Fibroblast of lung (primary cell): ENCODE data around the gene ONECUT3. TPM values are rescaled to one million over a fixed set of nuclear protein-coding genes. Genes with fewer than 3 reads are reported as not detected.

Experiments
- DNase-seq, 2 donors: peaks; one replicate each; pipeline versions ENCODE4 v3.0.0 to v3.0.0-alpha.2; 2010; ENCODE audit warnings: low read depth in 2 of 2
- H2AFZ ChIP-seq: 2 replicates; pipeline ENCODE4 v1.5.1; 2012; ENCODE audit warnings: low read length, control low read depth, inconsistent platforms
- H3K27ac ChIP-seq: 2 replicates; pipeline ENCODE4 v1.5.1; 2011; ENCODE audit warnings: low read length, control low read depth; ENCODE audit not compliant: insufficient read depth
- H3K27me3 ChIP-seq: 2 replicates; pipeline ENCODE4 v1.5.1; 2011; ENCODE audit warnings: mild to moderate bottlenecking, low read length; ENCODE audit not compliant: control insufficient read depth, insufficient read depth
- H3K36me3 ChIP-seq: 2 replicates; pipeline ENCODE4 v1.5.1; 2011; ENCODE audit warnings: low read length; ENCODE audit not compliant: control insufficient read depth, insufficient read depth
- H3K4me1 ChIP-seq: 2 replicates; pipeline ENCODE4 v1.5.1; 2011; ENCODE audit warnings: low read length; ENCODE audit not compliant: control insufficient read depth, insufficient read depth; ENCODE audit errors: extremely low read depth
- H3K4me2 ChIP-seq: 2 replicates; pipeline ENCODE4 v1.5.1; 2011; ENCODE audit warnings: low read length, control low read depth; ENCODE audit not compliant: insufficient read depth; ENCODE audit errors: extremely low read depth
- H3K4me3 ChIP-seq, 4 experiments: fragments of 200-600 bp in 1 of 4; sonication (generic) in 1 of 4; replicated peaks in 1 of 4; 2 replicates each; pipeline ENCODE4 v1.5.1; 2011 to 2016; ENCODE audit warnings: low read length in 4 of 4, low read depth in 3 of 4, mild to moderate bottlenecking in 3 of 4, control low read depth in 2 of 4, inconsistent platforms in 1 of 4, mixed read lengths in 1 of 4; ENCODE audit not compliant: insufficient read depth in 1 of 4; ENCODE audit errors: control extremely low read depth in 1 of 4
- H3K79me2 ChIP-seq: 2 replicates; pipeline ENCODE4 v1.5.1; 2012; ENCODE audit warnings: mild to moderate bottlenecking, low read length, inconsistent platforms; ENCODE audit not compliant: control insufficient read depth, insufficient read depth
- H3K9ac ChIP-seq: 2 replicates; pipeline ENCODE4 v1.5.1; 2011; ENCODE audit warnings: mild to moderate bottlenecking, low read length, control low read depth; ENCODE audit not compliant: insufficient read depth
- H3K9me3 ChIP-seq: 2 replicates; pipeline ENCODE4 v1.5.1; 2012; ENCODE audit warnings: low read depth, low read length; ENCODE audit not compliant: control insufficient read depth, insufficient read depth
- H4K20me1 ChIP-seq: 2 replicates; pipeline ENCODE4 v1.5.1; 2011; ENCODE audit warnings: low read length; ENCODE audit not compliant: control insufficient read depth, insufficient read depth; ENCODE audit errors: extremely low read depth
- CTCF ChIP-seq, 2 donors: IDR thresholded peaks in 1 of 2; conservative IDR thresholded peaks in 1 of 2; 1 replicate in 1 of 2; 2 replicates in 1 of 2; pipeline ENCODE4 v1.5.1; 2011 to 2012; ENCODE audit warnings: low read length in 2 of 2, control low read depth in 1 of 2, inconsistent platforms in 1 of 2, low read depth in 1 of 2, mild to moderate bottlenecking in 1 of 2
- EZH2 ChIP-seq: IDR thresholded peaks from 2 replicates; pipeline ENCODE4 v1.5.1; 2012; ENCODE audit warnings: low read length, control low read depth, mild to moderate bottlenecking; ENCODE audit errors: missing control alignments
- polyA plus RNA-seq, 2 donors: library from polyadenylated mRNA; depleted of rRNA in 1 of 2; stranded (reverse) in 1 of 2; unstranded in 1 of 2; fragments of >200 nt; gene quantifications; 2 replicates each; pipeline ENCODE4 v1.2.1, GENCODE V29; 2011 to 2012; ENCODE audit warnings: missing spikeins in 1 of 2
- total RNA-seq: library from RNA; depleted of rRNA; stranded (reverse); fragments of >200 nt; gene quantifications from 2 replicates; pipeline ENCODE4 v1.2.1, GENCODE V29; 2014

Gene ONECUT3
- total and polyA plus RNA-seq, 2 donors (not counting 1 experiment from before 2014, with no cell fraction given): not detected

- H3K4me2 ChIP-seq: no peak overlapping the region
- no peak overlapping the region for H3K9ac ChIP-seq
- no peaks in the 10 kb centered on the region for H3K9me3 ChIP-seq
- TF ChIP-seq CTCF (conservative IDR thresholded peaks at IDR 0.05 in 1 of 2, IDR thresholded peaks at IDR 0.05 in 1 of 2; ENCODE audit: low read depth in 1 of 2, low read length in 2 of 2) (no peak), EZH2 (no peak)
- no peak for DNase-seq
- H2AFZ ChIP-seq: no peak overlapping the region
- peaks cover 13% of the 10 kb centered on the region for H3K27me3 ChIP-seq
- no peaks in the 10 kb centered on the region for H3K36me3 ChIP-seq
- no peak overlapping the region for H3K27ac ChIP-seq
- no peaks in the 10 kb centered on the region for H4K20me1 ChIP-seq
- H3K79me2 ChIP-seq: no peaks in the 10 kb centered on the region
- no peak overlapping the region for H3K4me3 ChIP-seq
- H3K4me1 ChIP-seq: no peaks in the 10 kb centered on the region
Observed at GRCh38 chr19:1782521-1782920, 29.2 kb downstream of the ONECUT3 start.

- TF ChIP-seq CTCF (conservative IDR thresholded peaks at IDR 0.05 in 1 of 2, IDR thresholded peaks at IDR 0.05 in 1 of 2; ENCODE audit: low read depth in 1 of 2, low read length in 2 of 2): no peak
- no peak for TF ChIP-seq EZH2
- Histone ChIP-seq H3K4me1 (no peaks in the 10 kb centered on the region), H3K27me3 (peaks cover 13% of the 10 kb centered on the region), H3K9ac (no peak overlapping the region), H2AFZ (no peak overlapping the region), H3K9me3 (no peaks in the 10 kb centered on the region), H3K4me3 (no peak overlapping the region), H3K27ac (no peak overlapping the region), H4K20me1 (no peaks in the 10 kb centered on the region), H3K36me3 (no peaks in the 10 kb centered on the region), H3K4me2 (no peak overlapping the region), H3K79me2 (no peaks in the 10 kb centered on the region)
- DNase-seq: no peak
Observed at GRCh38 chr19:1783354-1783753, 30.0 kb downstream of the ONECUT3 start.

DNA sequence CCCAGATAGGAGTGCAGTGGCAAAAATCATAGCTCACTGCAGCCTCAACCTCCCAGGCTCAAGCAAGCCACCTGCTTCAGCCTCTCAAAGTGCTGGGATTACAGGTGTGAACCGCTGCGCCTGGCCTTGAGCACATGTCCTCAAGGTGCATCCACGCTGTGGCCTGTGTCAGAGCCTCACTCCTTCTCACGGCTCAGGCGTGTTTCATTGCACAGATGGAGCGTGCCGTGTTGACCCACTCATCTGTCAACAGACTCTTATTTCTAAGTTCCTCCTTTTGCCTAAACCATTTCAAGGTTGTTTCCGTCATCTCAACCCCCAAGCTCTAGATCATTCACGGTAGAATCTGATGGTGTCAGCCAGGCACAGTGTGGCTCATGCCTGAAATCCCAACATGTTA is 30.6 kb downstream of the ONECUT3 start:
- no peaks in the 10 kb centered on the region for H3K4me1 ChIP-seq
- no peak overlapping the region for H3K9ac ChIP-seq
- no peaks in the 10 kb centered on the region for H3K79me2 ChIP-seq
- no peaks in the 10 kb centered on the region for H3K9me3 ChIP-seq
- peaks cover 11% of the 10 kb centered on the region for H3K27me3 ChIP-seq
- H3K36me3 ChIP-seq: no peaks in the 10 kb centered on the region
- H3K4me3 ChIP-seq: no peak overlapping the region
- TF ChIP-seq CTCF (conservative IDR thresholded peaks at IDR 0.05 in 1 of 2, IDR thresholded peaks at IDR 0.05 in 1 of 2; ENCODE audit: low read depth in 1 of 2, low read length in 2 of 2) (no peak), EZH2 (no peak)
- no peak for DNase-seq
- no peak overlapping the region for H3K27ac ChIP-seq
- no peak overlapping the region for H2AFZ ChIP-seq
- no peak overlapping the region for H3K4me2 ChIP-seq
- H4K20me1 ChIP-seq: no peaks in the 10 kb centered on the region
